NCI-H748 treated with DMSO at 0.1 percent for 48 hours (cell line): ENCODE measurements around the gene SORCS2.

Experiments
- DNase-seq: peaks from one replicate; lab custom pipeline; 2025; lab: John Stamatoyannopoulos, UW

SORCS2 gene

DNA sequence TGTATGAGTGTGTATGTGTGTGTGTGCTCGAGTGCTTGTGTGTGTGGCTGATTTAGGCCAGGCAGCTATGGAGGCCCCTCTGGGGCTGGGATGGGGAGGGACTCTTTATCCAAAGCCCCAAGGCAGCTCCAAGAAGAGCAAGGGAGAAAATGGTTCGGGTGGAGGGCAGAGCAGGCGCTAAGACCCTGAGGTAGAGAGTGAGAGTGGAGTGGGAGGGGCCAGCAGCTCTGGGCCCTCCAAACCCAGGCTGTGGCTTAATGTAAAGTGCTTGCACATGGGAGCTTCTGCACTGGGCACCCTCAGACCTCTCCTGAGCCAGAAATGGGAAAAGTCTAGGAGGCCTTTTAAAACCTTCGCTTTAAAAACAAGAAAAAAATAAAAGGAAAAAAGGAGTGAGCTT is 475.9 kb downstream of the SORCS2 start:
- no peak for DNase-seq

DNA sequence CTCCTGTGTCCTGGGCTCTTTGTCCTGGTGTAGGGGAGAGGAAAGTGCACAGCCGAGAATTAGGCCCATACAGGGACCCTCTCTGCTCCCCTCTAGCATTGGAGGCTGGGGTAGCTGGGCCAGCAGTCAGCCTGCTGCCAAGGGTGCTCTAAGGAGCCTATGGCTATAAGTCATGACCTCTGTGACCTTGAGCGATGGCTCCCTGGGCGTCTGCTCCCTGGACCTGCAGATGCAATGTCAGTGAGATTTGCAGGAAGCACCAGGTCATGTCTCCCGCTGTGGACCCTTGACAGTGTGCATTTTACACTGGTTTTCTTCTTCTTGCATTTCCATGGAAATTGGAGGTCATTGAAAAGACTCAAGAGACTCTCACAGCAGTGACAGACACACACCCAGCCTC is 476.5 kb downstream of the SORCS2 start:
- no peak for DNase-seq

DNA sequence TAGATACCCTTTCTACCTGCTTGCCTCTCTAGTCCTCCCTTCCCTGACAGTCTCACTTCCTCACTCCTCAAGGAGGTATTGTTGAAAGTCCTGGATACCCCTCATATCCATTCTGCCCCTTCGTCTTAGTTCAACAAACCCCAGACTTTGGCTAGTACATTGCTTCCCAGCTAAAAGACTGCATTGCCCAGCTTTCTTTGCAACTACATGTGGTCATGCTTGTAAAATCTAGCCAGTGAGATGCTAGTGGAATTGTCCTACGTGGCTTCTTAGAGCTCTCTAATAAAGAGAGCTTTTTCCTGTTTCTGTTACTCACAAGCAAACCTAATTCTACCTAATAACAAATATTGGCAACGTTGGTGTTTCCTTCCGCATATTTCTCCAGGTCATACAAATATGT is 480.3 kb downstream of the SORCS2 start:
- no peak for DNase-seq

DNA sequence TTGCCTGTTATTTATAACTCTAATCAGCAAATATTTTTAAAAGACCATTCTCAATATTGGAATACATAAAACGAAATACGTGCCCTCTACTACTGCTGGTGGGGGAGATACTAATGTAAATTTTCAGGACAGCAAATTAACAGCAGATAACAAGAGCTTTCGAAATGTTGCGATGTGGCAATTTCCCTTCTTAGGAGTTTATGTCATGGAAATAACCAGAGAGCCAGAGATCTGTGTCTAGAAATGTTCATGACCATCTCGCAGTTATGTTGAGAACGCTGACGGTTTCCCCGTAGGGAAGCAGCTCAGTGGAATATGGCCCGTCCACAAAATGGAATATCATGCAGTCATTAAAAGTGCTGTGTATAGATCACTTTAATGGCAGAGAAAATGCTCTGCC is 480.8 kb downstream of the SORCS2 start:
- DNase-seq: no peak

DNA sequence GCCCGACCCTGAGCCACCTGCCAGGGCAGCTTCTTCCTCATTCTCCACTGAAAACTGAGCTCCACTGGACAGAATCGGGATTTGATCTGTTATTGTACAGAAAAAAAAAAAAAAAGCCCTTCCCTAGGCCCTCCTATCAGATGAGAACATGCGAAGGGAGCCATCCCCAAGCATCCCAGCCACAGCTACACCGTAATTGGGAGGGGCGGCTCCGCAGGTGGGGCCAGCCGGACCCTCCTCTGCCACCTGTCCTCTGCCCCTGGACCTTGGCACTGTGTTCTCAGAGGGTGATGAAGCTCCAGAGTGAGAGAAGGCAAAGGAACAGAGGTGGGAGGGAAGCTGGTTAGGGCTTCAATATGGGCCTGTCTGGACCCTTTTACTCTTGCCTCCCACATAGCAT is 482.4 kb downstream of the SORCS2 start:
- DNase-seq: no peak

DNA sequence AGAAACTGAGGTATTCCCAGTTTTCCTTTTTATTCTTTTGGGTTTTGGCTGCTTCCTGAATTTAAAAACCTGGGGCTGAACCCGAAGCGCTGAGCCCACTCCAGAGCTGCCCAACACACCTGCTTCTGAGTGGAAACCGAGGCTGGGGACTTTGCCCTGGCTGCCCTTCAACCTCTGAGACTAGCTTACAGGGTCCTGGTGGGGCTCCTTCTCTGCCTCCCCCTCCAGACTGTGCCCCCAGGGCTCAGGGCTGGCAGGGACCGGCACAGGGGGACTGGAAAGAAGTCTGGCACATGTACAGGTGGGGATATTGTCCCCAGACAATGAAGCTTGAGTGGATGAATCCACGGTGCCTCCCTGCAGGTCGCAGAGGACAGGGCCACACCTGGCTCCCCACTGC is 482.8 kb downstream of the SORCS2 start:
- no peak for DNase-seq

DNA sequence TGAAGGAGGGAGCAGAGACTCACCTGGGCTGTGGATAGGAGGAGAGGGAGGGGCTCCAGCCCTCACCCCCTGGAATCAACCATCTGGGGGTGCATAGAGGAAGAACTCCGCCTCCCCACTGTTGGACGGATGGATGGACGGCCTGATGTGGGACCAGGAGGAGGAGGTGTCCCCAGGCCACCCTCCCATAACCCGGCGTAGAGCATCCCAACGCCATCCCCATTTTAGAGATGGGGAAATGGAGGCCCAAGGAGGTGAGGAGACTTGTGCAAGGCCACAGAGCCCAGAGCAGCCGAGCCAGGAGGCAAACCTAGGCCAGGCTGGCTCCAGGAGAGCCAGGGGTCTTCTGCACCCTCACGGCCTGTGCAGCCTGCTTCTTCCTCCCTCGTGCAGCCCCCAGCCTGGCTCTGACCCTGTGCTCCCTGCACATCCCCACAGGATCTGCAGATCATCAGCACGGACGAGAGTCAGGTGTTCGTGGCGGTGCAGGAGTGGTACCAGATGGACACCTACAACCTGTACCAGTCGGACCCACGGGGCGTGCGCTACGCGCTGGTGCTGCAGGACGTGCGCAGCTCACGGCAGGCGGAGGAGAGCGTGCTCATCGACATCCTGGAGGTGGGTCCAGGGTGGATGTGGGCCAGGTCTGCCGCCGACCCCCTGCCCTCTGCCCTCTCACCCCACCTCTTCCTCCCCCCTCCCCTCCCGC is 483.4 kb downstream of the SORCS2 start:
- no peak for DNase-seq

DNA sequence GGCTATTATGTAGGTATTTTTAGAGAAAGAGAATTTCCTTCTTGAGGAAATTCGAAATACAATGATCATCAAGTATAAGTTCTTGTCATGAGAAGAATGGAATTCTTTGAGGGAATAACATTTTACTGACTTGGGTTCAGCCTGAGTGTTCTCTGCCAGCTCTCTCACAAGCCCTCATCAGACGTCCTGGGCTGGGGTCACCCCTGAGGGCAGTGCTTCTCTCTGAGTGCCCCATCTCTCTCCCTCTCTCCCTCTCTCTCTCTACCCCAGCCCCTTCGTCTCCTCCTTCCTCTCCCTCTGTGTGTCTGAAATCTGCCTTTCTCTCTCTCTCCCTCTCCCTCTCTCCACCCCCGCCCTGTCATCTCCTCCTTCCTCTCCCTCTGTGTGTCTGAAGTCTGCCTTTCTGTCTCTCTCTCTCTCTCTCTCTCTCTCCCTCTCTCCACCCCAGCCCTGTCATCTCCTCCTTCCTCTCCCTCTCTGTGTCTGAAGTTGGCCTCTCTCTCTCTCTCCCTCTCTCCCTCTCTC is 484.1 kb downstream of the SORCS2 start:
- DNase-seq: no peak

DNA sequence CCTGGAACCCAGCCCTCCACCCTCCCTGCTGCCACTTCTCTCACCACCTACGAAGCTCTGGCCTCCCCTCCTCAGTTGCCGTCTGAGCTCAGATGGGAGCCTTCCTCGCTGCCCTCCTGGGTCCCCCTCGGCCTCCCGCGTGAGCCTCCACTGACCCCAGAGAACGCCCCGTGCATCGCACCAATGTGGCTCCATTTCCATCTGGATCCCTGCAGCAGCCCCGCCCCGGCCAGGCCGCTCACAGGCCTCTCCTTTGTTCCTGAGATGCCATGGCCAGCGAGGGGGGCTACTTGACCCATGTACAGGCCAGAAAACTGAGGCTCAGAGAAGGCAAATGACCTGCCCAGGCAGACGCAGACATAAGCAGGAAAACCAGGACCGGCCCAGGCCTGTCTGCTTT is 484.7 kb downstream of the SORCS2 start:
- DNase-seq: no peak

DNA sequence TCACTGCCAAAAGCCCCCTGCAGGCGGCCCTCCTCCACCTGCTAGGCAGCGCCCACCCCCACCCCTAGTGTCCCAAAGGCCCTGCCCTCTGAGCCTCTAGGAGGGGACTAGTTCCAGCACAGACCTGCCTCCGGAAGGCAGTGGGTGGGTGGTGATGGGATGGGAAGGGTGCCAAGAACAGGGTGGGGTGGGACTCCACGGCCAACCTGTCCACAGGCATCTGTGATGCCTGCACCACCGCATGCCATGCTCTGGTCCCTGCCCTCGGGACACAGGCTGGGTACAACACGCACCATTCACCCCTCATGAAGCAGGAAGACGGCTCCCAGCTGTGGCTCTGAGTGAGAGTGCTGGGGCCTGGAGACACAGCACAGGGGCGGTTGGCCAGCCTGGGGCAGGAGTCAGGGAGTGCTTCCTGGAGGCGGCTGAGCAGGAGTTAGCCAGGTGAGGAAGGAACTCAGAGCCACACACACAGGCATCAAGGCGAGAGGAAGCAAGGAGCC is 485.5 kb downstream of the SORCS2 start:
- DNase-seq: no peak

DNA sequence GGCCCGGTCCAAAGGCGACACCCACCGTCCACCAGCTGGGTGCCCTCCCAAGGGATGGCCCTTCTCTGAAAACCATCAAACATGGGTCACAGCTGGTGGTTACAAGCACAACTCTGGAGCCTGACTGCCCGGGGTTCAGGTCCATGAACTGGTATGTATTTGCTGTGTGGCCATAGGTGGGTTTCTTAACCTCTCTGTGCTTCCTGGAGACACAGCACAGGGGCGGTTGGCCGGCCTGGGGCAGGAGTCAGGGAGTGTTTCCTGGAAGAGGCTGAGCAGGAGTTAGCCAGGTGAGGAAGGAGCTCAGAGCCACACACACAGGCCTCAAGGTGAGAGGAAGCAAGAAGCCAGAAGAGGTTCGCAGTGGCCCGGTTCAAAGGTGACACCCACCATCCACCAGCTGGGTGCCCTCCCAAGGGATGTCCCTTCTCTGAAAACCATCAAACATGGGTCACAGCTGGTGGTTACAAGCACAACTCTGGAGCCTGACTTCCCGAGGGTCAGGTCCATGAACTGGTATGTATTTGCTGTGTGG is 486.0 kb downstream of the SORCS2 start:
- DNase-seq: no peak

DNA sequence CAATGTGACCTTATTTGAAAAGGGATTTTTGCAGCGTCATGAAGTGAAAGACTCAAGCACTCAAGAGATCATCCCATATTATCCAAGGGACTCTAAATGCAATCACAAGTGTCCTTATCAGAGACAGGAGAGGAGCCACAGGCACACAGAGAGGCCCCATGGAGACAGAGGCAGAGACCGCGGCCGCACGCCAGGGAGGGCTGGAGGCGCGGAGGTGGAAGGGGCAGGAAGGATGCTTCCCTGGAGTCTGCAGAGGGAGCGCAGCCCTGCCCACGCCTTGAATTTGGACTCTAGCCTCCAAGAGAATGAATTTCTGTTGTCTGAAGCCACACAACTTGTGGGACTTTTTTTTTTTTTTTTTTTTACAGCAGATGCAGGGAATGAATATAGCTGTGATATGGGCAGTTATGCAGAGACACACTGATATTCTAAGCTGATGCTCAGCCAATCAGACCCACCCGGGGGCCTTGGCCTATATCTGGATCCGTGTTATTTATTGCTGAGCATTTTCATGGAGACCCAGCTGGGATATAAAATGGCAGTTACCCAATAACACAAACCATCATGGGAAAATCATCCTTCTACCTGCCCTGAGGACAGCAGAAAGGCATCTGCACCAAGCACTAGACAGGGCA is 487.2 kb downstream of the SORCS2 start:
- DNase-seq: no peak

DNA sequence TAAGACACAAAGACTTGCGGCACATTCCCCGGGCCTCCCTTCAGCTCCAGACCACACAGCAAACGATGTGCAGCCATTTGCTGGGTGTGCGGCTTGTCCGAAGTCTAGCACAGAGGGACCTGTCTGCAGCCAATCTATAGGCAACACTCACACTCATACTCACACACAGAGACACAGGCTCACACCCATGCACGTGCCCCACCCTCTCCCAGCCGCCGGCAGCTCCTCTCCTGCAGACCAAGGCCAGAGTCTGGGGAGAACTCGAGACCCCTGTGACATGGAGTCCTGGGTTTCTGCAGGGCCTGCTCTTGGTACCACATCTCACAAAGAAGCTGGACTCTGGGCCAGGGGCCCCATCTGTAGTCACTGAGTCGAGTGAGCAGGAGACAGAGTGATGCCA is 487.8 kb downstream of the SORCS2 start:
- DNase-seq: no peak

DNA sequence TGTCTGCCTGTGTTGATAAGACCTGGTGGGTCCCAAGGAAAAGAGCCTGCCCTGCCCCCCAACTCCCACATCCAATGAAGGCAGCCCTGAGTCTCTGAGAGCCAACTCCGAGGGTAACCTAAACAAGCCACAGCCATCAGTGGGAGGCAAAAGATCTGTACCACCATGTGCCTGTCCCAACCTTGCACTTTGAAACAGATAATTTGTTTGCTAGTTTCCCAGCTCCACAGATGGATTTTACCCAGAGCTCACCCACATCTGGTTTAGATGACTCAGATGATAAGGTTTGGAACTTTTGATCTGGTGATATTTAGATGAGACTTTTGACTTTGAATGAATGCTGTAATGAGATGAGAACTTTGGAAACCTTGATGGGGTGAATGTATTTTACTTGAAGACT is 488.4 kb downstream of the SORCS2 start:
- DNase-seq: no peak

DNA sequence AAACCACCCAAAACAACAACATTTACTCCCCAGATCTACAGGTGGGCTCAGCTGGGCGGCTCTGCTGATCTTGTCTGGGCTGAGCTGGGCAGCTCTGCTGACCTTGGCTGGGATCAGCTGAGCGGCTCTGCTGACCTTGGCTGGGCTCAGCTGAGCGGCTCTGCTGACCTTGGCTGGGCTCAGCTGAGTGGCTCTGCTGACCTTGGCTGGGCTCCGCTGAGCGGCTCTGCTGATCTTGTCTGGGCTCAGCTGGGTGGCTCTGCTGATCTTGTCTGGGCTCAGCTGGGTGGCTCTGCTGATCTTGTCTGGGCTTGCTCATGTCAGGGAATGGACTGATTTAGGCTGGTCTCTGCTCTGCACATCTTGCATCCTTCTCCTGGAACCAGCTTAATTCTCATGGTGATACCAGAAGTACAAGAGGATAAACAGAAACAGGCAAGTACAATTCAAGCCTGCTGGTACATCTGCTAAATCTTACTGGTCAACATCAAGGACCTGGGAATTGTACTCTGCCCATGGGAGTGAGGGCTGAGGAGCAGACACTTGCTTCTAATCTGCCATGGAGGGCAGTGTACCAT is 490.9 kb downstream of the SORCS2 start:
- DNase-seq: no peak

DNA sequence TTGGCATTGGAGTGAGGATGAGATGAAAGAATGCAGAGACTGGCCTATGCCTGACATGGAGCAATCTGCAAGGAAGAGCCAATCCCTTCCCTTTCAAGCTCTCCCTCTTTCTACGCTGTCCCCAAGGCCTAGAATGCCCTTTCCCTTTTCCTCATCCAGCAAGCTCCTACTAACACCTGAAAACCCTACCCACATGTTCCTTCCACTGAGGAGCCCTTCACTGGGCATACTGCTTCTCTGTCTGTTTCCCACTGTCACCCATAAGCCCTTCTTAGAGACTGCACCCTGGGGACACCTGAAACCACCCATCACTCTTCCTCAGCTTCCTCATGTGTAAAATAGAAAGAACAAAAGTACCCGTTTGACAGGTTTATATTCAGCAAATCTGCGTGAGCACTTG is 492.0 kb downstream of the SORCS2 start:
- no peak for DNase-seq

DNA sequence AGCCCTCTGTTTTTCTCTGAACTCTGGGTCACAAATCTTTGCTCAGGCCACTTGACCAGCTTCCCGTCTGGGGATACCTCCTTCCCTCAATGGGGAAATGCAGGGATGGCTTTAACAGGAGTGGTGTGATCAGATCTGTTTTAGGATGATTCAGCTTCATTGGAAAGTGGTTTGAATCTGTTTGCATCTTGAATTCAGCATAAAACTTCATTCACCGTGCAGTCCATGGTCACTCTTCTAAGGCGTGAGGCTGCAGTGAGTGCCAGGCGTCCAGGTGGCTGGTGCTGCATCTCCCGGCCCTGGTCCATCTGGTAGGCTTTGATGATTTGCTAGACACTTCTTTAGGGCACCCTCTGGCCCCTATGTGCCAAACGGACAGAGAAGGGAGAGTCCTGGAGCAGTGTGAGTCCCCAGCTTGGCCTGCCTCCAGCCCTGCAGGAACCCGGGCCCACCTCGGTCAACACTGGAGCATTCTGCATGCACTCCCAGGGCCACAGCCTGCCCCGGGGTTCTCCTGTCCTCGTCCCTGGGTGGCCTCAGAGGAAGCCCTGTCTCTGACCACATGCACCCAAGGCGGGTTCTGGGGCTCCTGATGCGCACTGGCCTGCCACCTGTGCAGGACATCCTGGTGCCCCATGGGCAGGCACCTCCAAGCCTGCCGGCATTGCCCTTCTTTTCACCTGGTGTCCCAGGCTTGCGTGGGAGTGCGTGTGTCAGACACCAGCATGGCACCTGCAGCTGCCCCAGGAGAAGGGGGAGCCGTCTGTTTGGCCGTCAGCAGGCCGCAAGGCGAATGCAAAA is 493.9 kb downstream of the SORCS2 start:
- no peak for DNase-seq

DNA sequence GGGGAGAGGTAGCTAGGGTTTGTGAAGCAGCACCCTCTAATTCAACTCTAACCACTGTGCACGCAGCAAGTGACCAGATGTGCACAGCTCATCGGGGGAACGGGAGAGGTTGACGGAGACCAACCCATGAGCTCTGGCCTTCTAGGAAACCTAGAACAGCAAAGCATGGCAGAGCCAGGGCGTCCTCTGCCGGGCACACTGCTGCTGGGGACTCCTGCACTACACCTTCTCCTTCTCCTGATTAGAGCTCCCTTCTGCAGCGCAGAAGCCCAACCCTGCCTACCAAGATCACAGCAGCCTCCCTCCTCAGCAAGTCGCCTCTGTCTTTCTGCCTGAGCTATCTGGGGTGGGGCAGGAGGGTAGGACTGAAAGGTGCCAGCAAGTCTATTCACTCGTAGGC is 494.7 kb downstream of the SORCS2 start:
- DNase-seq: no peak

DNA sequence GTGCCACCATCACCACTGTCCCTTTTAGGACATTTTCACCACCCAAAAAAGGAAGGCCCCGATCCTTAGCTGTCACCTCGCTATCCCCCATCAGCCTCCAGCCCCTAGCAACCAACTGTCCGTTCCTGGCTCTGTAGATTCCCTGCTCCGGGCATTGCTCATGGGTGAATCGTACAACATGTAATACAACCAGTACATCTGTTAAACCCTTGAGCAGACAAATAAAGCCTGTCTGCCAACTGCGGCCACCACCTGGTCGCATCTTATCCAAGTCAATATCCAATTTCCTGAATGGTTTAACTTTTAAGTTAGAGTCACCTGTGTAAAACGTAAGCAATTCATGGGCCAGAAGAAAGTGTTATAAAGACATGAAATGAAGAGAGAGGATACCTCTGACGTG is 495.5 kb downstream of the SORCS2 start:
- DNase-seq: no peak

DNA sequence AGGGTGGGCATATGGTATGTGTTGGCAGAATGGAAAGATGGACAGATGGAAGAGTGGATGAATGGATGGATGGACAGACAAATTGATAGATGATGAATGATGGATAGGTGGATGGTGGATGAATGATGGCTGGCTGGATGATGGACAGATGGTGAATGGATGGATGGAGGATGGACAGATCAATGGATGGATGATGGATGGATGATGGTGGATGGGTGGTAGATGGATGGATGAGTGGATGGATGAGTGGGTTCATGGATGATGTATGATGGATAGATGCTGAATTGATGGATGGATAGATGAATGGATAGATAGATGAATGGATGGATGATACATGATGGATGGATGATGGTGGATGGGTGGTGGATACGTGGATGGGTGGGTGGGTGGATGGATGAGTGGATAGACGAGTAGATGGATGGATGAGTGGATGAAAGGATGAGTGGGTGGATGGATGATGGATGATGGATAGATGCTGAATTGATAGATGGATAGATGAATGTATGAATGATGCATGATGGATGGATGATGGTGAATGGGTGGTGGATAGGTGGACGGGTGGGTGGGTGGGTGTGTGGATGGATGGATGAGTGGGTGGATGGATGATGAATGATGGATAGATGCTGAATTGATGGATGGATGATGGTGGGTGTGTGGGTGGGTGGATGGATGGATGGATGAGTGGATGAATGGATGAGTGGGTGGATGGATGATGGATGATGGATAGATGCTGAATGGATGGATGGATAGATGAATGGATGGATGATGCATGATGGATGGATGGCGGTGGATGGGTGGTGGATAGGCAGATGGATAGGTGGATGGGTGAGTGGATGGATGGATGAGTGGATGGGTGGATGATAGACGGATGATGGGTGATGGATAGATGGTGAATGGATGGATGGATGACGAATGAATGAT is 497.7 kb downstream of the SORCS2 start:
- no peak for DNase-seq

DNA sequence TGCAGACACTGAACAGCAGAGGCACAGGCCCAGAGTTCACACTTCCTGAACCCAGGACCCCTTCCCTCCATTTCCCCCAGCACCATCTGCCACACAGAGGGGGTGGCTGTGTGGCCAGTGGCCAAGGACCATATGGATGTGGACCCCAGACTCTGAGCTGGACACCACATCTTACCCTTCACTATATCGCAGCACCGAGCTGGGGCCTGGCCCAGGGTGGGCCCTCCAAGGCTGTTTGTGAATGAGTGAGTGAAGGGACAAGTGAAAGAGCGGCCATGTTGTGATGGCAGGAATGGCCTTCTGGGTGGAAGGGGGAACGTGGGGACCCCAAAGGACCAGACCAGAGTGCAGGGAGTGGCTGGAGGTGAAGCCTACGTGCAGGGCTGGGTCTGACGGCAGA is 498.7 kb downstream of the SORCS2 start:
- no peak for DNase-seq
